ENCODE data around the gene MYOZ2.

Gene MYOZ2

DNA sequence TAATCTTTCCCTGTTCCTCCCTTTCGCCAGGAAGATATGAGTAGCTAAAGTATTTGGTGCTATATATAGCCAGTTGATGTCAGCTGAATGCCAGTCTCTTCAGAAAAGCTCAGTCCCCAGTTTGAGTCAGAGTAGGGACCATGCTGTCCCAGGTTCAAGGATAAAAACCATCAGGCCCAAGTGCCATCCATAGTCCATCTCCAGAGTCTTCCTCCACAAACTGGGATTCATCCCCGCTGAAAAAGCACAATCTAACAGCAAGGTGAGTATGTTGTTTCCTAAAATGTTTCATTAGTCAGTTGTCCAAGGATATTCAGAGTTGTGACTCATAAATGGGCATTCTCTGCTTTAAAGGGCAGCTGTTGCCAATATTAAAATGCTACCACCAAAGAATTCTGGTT lies at the start of gene MYOZ2:
MYOZ2 (plus strand) TSS at position 112 of the 401 bp plus-strand sequence. CDS start 694 bp downstream, outside the sequence.
- DNase-seq (ENCODE audit: low spot score) = peak; percentile 31

DNA sequence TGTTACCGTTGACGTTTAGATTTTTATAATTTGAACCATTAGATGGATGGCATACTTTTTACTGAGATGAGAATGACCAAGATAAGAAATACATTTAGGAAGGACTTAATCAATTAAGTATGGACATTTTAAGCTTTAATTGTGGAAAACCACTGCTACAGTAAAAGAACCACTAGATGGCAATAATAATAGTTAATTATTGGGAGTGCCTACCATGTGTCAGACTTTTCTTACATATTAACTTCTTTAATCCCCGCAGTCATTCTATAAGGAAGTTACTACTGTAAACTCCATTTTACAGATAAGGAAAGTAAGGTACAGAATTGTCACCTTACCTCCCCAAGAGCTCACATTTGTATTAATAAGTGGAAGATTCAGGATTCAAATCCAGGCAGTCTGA lies 48.5 kb upstream of the MYOZ2 start:
- no peak for DNase-seq (ENCODE audit: low spot score)

DNA sequence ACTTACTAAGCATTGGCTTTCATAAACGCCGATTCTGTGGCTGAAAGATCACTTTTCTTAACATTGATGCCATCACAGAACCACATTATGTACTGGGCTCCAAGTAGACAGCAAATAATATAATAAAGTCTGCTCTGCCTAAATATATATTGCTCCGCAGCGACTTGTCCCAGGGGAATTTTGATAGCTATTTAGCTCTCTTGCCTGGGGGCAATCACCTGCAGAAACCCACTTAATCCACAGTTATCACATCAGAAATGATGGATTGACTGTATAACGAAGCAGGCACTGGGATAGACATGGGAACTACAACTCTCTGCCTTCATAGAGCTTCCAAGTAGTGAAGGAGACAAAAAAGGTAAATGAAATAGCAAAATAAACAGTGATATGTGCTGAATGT lies 48.0 kb upstream of the MYOZ2 start:
- DNase-seq (ENCODE audit: low spot score) = no peak

DNA sequence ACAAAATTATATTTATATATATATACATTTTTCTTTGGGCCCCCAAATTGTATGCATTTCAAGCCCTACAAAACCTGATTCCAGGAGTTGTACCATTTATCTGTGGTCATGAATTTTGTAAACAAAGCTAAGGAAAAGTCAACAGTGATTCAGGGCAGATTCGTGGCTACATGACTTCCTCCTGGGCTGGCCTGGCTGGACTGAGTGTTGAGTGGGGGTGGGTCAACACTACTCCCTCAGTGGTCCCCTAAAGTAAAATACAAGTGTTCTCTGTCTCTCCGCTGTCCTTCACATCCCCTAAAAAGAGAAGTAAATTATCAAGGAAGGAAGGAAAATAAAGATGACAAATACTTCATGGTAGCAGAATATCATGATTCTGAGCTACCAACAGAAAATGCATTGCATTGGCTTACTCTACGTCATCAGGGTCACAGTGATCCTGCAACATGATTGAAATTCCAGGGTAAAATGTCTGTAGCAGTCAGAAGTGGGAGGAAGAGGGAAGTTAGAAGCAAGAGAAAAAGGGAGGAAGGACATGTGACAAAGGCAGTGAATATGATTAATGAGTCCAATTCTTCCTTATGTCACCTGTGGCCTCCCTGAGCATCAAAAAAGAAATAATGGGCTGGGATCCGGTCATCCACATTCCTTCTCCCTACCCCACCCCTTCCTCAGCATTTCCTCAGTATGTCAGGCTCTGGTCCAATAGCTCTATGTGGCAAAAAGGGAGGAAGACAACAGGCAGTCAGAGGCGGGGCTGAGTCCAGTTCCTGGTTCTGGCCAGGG lies 42.4 kb upstream of the MYOZ2 start:
- DNase-seq (ENCODE audit: low spot score) = no peak

DNA sequence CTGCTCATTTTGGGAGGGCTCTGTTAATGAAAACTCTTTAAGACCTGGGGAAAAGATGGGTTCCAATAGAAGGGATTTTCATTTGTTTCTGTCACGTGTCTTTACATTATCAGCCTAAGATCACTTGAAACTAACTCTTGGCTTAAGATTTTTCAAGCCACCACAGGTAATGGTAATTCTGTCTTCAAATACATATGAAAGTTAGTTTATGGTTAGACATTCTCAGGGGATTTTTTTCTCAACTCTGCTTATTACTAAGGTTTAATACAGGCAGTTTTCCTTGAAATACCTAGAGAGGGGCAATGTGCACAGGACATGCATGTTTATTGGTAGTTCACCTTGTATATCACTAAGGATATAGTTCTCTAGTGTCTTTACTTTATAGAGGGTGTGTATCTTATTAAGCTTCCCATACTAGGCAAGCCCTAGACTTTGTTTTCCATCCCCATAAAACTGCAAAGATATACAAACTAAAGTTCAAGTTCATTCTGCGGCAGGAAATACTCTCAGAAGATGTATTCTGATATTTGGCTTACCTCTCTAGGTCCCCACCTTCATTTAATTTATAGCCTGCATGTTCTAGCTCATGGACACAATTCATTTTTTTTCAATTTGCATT lies 38.2 kb upstream of the MYOZ2 start:
- DNase-seq (ENCODE audit: low spot score) = no peak

DNA sequence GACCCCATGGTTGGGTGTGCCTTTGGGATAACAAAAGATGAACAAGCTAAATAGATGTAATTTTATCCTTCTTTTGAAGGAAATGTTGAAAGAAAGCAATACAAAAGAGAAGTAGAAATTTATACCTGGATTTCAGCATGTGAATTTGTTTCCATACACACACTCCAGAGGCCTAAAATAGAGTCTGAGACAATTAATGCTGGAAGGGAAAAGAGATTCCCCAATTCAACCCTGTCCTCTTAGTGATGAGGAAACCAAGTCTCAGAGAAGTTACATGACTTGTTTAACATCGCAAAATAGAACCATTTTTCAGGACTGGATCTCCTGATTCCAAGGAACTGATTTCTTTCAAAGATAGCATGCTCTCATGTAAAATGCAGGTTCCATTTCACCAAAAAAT lies 37.3 kb upstream of the MYOZ2 start:
- DNase-seq (ENCODE audit: low spot score) = no peak

DNA sequence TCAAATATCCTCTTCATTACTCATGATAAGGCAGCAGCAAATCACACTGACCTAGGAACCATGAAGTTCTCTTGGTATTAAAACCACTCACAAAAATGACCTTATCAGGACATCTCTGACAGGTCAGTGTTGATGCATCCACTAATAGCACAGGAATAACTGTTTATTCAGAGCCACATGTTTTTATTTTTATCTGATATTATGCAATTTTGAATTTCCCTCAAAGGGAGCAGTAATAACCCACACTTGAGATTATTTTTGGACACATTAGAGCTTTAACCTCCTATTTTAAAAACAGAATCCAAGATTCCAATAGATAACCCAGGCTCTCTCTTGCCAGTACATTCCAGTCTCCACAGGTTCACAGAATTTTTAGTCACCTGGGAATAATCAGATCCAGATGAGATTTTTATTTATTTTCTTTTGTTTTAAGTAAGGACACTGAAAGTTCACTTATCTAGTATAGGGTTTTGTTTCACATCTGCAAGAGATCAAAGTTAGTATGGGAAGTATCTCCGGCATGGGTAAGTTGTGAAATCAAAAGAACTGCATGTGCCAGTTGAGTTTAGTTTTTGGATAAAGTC lies 36.3 kb upstream of the MYOZ2 start:
- peak; percentile 16 for DNase-seq (ENCODE audit: low spot score)

DNA sequence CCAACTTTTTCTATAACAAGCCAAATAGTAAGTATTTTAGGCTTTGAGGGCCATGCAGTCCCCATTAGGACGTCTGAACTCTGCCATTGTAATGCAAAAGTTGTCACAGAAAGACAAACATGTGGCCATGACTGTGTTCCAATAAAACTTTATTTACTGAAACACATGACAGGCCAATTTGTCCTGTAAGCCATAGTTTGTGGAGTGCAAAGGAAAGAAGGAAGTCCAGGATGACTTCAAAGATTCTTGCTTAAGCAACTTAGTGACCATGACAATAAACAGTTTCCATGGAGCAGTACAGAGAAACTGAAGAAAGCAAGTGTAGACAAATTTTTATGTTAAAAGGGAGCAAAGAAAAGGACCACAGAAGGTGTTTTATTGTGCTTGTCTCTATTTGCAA lies 35.0 kb upstream of the MYOZ2 start:
- no peak for DNase-seq (ENCODE audit: low spot score)

DNA sequence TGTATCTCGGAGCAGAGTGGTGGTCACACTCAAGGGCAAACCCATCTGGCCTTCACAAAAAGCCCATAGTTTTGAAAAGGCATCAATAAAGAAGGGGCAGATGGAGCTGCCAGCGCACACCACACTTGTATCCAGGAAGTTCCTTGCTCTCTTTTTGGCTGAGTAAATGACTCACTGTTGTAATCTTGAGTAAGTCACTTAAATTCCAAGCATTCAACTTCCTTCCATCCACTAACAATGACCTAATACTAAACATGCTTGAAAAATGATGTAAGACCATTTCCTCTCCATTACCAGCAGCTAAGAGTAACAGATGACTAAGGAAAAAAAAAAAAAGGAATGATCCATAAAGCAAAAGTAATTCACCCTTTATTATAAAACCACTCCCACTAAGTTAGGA lies 32.4 kb upstream of the MYOZ2 start:
- DNase-seq (ENCODE audit: low spot score) = peak; percentile 64

DNA sequence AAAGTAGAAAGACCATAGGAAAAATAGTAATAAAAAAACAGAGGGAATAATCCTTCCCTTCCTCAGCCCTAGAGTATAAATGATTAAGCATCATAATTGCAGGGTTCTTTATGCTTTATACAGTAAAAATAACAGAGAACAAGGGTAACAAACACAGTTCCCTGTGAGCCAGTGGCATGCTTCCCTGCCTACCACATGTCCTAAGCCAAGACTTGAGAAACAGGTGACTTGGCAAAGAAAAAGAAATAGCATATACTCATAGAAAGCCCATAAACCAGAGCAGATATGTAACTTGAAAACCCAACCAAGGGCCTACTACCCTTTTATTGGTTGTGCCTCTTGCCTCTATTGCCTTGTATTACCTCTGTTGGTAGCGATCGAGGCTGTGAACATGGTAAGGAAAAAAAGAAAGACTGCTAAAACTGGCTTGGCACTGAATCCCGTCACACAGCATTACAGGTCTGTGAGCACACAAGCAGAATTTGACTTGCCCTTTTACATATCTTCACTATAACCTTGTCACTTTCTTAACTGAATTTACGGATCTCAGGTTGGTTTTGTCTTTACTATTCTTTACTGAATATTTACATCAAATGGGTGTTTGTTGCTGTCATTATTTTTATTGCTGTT lies 30.9 kb upstream of the MYOZ2 start:
- no peak for DNase-seq (ENCODE audit: low spot score)

DNA sequence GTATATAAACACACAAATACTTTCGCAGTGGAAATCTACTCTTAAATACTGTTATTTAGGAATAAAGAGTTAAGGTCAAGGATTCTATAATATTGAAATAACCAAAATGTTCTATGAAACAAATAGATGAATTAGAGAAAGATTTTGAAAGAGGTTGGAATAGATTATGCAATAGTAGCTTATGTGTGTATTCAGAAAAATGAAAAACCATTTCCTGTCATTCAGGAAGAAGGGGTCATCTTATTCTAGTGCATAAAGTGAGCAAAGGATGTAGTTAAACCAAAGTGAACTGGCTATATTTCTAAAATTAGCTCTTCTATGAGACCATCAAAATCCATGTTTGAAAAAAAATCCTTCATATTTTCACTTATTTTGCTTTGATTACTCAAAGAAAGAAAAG lies 30.0 kb upstream of the MYOZ2 start:
- DNase-seq (ENCODE audit: low spot score) = no peak

DNA sequence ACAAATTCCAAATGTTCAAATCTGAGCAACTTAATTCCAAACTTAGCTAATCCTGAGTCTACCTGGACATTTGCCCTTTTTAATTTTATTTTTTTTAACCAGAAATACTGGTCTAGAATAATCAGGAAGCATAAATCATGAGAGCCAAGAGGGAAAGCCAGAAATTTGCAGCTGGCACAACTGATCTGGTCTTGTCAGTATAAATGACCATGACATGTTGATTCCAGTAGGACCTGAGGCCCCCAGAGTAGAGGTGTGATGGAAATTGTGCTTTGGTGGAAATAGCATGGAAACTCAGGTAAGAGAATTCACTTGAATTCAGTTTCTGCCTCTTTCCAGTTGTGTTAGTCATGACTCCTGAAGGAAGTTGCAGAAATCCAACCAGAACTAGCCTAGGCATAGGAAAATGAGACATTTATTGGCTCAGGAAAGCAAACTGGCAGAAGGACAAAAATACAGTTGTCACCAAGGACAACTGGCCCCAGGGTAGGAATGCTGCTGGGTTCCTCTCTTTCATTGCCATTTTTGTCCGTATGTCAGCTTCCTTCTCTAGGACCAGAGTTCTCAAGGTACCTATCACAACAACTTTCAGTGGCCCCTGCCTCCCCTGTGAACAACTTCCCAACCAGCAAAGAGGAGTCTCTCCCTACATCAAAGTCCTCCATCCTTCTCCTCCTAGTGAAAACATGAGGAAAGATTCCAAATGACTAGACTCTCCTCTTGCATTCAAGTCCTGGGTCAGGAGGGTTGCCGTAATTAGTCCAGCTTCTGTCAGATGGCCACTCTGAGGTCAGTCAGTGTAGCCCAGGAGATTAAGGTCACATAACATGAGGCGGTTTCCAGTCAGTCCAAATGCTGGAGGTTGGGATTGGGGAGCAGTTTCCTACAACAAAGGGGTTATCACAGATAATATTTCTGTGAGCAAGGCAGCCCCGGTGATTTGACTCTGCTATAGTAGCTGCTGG lies 29.3 kb upstream of the MYOZ2 start:
- no peak for DNase-seq (ENCODE audit: low spot score)

DNA sequence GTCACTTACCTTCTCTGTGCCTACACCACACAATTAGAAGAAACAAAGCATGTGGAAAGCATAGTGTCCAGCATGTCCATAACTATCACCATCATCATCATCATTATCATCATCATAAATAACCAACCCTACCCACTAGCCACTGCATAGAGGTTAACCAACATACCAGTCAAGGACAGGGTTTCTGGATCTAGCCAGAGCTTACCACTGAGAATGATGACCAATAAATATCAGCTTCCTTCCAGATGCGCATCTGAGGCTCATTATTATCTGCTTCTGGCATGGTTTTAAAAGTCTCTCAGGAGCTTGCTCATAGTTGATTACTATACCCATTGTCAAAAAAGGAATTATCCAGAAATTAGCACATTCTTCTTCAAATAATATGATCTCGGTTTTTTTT lies 25.5 kb upstream of the MYOZ2 start:
- no peak for DNase-seq (ENCODE audit: low spot score)

DNA sequence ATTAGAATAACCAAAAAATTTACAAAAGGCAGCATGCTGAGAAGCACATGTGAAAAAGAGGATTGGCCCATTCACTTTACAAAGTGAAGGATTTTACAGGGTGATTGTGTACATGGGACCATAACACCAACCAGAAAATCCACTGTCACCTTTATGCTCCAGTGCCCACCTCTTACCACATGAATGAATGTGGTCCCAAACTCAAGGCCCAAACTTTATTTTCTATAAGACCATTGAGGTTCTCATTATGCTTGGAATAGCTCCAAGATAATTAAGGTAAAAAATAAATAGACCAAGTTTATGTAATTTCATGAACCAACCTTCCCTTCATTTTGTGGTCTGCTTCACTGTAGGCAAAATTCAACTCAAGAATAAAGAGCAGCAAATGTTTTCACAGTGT lies 24.3 kb upstream of the MYOZ2 start:
- DNase-seq (ENCODE audit: low spot score) = no peak

DNA sequence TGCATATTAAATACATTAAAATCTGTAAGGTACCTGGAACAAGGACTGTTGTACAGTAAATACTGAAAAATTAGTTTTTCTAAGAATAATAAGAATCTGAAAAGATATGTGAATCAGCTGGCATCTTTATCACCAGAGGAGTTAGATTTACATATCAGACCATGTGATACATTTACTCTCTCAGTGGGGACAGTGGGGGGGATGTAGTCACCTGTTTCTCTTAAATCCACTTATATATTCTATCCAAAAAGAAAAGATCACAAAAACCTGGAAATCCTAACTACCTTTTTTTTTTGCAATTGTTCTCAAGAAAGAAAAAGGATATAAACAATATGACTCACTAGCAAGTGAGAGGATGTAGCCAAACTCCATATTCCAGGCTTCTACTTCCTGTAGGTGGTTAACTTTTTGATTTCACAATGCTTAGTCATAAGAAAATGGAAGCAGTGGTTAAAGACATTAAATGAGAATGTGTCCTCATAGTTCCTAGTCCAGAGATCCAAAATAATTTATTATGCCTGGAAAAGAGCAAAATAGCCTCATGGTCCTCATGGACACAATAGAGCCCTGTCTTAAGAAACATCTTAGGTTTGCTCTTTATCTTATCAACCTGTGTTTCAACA lies 22.5 kb upstream of the MYOZ2 start:
- DNase-seq (ENCODE audit: low spot score) = peak; percentile 79

DNA sequence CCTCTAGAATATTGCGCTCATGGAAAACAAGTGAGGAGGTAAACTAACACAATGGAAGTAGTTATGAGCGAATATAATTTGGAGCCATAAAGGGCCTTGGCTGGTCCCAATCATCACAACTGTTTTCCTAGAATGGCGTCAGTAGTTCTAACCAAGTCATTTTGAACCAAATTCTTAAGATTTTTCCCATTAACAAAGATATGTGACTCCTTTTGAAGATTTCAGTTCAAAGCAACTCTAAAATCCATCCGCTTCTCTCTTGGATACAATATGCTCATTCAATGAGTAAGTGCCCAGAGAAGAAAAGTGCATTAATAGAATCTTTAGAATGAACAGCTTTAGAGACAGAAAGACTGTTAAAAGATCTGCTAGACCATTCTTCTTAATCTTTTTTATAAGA lies 19.6 kb upstream of the MYOZ2 start:
- no peak for DNase-seq (ENCODE audit: low spot score)

DNA sequence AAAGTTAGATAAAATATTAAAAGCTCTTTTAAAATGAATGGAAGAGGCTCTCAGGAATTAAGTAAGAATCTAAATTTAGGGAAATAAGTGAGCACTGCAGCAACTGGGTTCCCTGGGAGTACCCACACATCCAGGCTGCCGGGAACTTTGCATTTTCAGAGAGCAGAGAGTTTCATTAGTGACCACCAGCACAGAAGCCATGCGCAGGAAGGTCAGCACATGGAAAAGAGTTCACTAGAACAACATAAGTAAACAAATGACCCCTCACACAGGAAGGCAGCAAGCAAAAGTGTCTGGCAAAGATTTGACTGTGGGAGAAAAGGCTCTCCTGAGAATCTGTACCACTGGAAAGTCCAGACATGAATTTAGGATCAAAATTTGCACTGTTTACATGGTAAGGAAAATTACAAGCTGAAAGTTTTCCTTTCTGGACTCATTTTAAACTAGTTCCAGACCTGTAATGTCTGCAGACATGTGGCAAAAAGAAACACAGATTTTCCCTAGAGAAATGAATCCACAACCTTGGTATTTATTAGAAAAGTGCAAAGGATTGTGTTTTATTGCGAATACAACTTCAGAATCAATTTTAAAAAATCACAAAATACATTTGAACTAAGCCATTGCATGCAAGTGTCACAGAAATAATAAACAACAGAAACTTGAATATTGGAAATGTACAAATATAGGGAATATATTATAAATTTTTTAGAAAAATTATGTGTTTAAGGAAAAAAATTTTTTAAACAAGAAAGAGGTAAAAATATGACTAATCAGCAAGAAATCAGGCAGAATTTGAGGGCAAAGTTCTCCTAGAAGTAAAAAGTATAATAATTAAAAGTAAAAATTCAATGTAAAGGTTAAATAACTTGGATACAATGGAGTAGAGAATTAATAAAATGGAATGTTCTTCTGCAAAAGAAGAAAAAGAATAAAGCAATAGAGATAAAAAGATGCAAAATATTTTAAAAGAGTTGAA lies 18.4 kb upstream of the MYOZ2 start:
- no peak for DNase-seq (ENCODE audit: low spot score)

DNA sequence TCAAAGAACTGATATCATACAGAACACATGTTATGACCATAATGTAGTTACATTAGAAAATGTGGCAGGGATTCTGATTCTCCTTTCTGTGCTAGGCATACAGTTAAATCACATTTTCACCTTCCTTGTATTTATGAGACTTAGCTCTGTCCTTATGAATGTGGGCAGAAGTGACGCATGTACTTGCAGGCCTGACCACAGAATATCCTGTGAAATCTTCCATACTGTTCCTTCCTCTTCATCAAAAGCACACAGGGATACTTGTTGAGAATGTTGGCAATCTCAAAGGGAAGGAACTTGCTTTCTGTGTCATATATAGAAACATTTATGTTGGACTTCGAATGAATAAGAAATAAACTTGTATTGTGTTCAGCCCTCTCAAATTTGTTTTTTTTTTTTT lies 17.2 kb upstream of the MYOZ2 start:
- DNase-seq (ENCODE audit: low spot score) = no peak

DNA sequence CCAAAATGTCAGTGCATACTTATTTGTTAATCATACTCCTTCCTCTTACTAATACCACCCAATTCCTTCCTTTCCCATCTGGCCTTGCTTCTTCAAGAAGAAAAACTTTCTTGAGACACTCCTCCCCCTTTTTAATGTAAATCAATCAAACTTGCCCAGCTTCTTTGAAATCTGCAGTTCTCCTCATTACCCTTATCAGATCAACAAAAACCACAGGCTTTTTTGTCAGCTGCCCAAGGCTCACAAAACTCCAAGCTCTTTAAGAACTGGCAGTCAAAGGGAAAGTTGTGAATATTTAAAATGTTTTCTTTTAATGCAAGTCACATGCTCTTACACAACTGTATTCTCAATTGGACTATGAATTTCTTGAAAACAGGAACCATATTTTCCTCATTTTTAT lies 11.3 kb upstream of the MYOZ2 start:
- no peak for DNase-seq (ENCODE audit: low spot score)

DNA sequence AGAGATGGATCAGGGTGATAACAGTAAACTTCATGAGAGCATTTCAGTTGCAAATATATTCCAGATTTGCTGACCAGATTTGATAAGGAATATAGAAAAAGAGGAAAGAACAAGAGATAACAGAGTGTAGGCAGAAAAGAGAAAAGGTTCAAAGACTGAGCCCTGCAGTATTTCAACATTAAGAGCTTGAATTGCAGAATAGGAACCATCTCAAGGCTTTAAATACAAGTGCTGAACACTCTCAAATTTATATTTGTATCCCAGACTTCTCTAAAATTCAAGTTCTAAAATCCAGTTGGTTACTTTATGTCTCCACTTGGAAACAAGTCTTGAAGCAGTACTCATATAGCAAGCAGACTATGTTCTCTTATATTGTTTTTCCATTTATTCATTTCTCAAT lies 9.7 kb upstream of the MYOZ2 start:
- no peak for DNase-seq (ENCODE audit: low spot score)
